Erythroblast (primary cell): ENCODE results near the gene PLA2G2E.

Experiments
- DNase-seq, 2 experiments: peaks; one replicate each; lab custom pipeline; 2025; lab: John Stamatoyannopoulos, UW
- GATA1 ChIP-seq: IDR thresholded peaks from 2 replicates; pipeline ENCODE4 v1.6.1; 2011; ENCODE audit warnings: low read depth, mild to moderate bottlenecking, control low read depth, low read length, moderate library complexity
- POLR2A ChIP-seq: IDR thresholded peaks from 2 replicates; pipeline ENCODE4 v1.6.1; 2011; ENCODE audit warnings: mild to moderate bottlenecking, low read length

Gene PLA2G2E, protein sequence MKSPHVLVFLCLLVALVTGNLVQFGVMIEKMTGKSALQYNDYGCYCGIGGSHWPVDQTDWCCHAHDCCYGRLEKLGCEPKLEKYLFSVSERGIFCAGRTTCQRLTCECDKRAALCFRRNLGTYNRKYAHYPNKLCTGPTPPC

DNA sequence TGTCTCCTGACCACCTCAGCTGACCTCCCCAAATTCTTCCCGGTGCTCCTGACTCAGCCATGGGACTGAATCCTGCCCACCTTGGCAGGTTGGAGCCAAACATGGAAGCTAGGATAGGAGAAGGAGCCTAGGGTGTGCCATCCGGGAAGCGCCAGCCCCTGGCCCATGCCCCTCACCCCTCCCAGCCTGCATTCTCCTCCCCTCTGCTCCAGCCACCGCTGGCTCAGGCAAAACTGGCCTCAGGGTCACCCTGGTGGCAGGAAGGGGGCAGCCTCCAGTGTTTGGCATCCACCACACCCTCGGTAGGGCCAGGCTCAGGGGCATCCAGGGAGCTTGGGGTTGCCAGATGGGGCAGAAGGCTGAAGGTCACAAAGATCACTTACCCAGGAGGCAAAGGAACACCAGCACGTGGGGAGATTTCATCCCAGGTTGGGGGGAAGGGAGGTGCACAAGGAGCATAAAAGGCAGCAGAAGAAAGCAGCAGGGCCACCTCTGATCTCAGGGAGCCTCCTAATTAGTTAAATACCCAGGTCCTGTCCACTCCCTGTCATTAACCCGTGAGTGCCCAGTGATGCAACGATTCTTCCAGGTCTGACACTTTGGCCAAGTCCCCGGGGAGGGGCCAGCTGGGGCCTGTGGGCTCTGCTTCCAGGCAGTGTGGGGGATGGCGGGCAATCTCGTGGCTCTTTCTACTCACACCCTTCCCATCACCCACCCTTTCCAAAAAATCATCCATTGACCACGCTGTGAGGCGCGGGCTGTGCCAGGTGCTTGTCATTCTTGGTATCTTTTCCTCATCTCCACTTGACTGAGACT is at the start of gene PLA2G2E:
PLA2G2E (minus strand) TSS at position 481 of the 816 bp plus-strand sequence; CDS start at position 423, 58 bp downstream.
- DNase-seq: no peak
- TF ChIP-seq GATA1 (no peak), POLR2A (no peak)

DNA sequence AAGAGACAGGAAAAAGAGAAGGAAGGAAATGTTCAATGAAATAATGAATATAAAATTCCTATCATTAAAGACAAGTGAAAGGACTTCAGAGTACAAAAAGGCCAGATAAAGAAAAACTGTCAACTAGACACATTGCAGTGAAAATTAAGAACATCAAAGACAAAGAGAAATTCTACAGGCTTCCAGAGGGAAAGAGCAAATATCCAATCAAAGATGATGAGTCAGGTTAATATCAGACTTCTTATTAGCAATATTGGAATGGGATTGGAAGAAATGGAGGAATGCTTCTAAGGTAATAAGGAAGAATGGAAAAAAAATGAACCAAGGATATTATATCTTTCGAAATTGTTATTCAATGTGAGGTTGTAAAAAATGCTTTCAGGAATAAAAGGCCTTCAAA is 48.2 kb upstream of the PLA2G2E start:
- DNase-seq: no peak
- no peak for TF ChIP-seq POLR2A
- no peak for TF ChIP-seq GATA1

DNA sequence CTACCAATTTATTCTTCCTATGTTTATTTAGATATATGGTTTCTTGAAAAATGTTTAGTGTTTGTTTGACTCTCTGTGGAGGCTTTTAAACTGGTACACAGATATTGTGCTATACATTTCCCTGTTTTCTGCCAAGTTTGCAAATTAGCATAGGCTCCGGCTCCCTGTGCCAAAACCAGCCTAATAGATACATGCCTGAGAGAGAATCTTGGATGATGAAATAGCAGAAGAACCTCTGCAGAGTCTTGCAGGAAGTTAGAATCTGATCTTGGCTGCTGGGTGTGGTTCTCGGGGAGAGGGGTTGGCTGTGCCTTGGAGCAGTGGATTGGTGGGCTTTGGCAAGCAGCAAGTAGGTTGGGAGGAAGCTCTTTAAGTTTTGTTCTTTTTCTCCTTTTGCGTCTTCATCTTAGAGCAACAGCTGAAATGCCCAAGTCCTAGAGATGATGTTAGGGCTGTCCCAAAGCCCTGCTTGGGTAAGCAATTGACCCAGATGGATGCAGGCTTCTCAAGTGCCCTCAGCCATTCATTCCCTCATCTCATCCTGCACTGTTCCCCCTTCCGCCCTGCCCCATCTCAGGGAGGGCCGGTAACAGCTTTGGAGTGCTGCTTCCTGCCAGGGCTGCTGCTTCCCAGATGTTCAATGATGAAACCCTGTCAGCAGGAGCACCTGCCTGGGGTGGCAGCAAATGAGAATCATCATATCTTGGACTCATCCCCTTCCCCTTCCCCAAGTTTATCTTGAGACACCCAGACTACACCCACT is 46.7 kb upstream of the PLA2G2E start:
- TF ChIP-seq POLR2A (no peak), GATA1 (no peak)
- DNase-seq: no peak

DNA sequence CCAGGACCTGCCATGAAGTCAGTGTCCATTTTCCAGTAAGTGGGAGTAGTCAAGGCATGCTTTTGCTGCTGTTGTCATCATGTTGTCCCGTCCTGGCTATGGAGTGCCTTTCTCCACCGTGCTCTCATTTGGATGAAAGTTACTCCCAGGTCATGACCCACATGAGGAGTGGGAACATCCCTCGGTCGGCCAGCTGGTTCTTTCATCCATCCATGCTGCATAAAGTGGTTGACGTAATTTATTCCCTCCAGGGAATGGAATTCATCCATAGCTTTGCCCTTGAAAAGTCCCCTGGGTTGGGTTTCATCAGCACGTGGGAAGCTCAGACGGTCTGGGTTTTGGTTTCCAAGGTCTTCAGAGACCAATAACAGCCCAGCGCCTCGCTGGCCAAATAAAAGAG is 44.4 kb upstream of the PLA2G2E start:
- TF ChIP-seq GATA1 (no peak), POLR2A (no peak)
- DNase-seq: no peak

DNA sequence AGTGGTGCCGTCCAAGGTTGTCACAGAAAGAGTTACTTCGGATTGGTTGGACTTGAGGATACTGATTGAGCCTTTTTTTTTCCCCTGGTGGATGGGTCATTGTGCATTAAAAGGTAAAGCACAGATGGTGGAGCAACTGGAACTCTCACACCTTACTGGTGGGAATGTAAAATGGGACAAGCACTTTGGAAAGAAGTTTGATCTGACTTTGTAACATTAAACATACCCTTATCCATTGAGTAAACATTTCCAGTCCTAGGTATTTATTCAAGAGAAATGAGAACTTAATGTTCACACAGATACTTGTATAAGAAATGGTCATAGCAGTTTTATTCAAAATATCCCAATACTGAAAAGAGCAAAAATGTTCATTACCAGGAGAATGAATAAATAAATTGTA is 41.1 kb upstream of the PLA2G2E start:
- TF ChIP-seq GATA1 (no peak), POLR2A (no peak)
- no peak for DNase-seq

DNA sequence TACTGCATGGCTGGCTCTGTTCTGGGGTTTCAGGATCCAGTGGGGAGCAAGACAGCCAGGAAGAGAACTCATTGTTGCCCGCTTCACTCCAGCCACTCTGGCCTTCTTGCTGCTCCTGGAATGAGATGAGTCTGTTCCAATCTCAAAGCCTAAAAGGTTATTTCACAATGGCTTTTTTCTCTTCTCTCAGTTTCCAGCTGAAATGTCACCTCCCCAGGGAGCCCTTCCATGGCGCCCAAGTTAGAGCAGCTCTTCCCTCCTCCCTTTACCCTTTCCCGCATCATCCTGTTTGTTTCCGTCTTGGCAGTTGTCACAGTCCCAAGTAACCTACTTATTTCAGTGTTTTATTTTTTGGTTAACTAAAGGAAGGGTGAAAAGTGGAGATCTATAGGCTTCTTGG is 40.2 kb upstream of the PLA2G2E start:
- no peak for TF ChIP-seq POLR2A
- no peak for TF ChIP-seq GATA1
- no peak for DNase-seq

DNA sequence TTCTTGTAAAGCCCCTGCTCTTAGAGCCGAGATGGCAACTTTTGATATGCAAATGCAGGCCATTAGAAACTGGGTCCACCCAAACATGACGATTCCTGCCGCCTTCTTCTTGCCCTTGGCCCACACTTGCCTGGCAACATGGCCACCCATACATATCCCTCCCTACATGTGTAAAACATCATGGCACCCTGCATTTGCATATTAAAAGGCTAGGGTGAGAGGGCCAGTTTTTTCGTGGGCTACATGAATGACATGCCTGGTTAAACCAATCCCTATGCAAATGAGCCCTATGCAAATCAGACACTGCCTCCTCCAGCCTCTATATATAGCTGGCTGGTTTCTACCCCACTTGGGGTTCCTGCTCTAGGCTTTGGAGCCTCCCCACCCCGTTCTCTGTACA is 37.2 kb upstream of the PLA2G2E start:
- no peak for TF ChIP-seq POLR2A
- no peak for TF ChIP-seq GATA1
- DNase-seq: no peak

DNA sequence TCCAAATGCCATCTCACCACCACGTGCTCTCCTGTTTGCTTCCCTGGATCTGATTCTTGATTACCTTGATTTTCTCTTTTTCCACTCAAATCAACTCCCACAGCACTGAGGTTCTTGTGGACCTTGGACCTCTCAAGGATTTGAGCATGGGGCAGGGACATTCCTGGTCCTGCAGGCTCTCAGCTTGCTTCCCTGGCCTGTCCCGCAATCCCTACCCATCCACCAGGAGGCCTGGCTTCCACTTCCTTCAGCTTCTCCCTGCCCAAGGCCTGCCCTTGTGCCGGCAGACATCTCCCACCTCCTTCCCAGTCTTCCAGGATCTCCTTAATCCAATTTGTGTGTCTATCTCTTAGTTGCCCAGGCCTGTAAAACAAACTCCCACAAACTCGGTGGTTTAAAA is 34.4 kb upstream of the PLA2G2E start:
- TF ChIP-seq POLR2A (no peak), GATA1 (no peak)
- DNase-seq: no peak

DNA sequence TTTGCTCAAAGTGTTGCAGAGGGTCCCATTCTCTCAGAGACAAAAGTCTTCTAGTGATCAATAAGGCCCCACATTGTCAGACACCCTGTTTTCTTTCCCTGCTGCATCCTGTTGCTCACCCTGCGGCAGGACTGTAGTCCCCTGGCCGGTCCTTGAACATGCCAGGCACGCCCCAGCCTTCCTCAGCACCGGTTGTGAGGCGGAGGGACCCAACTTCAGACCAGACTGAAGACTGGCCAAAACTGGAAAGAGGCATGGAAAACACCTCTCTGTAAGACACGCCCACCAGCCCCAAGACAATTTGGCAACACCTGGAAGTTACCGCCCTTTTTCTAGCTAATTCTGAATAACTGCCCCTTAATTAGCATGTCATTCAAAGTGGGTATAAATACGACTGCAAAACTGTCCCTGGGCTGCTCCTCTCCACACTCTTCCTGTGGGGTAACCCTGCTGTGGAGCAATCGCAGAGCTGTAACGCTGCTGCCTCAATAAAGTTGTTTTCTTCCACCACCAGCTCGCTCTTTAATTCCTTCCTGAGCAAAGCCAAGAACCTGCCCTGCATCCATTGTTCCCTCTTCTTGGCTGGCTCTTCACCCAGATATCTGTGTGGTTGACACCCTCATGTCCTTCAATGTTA is 32.2 kb upstream of the PLA2G2E start:
- TF ChIP-seq GATA1: no peak
- TF ChIP-seq POLR2A: no peak
- DNase-seq: no peak

DNA sequence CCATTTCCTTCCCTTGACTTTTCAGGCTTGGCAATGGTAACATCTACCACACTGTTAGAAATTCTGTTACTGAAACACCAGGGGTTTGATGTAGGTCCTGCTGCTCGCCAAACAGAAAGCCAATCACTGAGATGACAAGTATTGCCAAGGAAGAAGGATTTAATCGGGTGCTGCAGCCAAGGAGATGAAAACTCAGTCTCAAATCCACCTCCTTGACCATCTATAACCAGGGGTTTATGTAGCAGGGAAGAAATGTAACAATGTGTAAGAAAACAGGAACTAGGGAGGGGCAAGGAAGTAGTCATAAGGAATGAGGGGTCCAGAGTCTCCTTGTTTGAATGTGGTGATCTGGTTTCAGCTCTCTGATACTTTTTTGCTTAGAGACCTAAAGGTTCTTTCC is 30.6 kb upstream of the PLA2G2E start:
- DNase-seq: no peak
- TF ChIP-seq POLR2A (no peak), GATA1 (no peak)

DNA sequence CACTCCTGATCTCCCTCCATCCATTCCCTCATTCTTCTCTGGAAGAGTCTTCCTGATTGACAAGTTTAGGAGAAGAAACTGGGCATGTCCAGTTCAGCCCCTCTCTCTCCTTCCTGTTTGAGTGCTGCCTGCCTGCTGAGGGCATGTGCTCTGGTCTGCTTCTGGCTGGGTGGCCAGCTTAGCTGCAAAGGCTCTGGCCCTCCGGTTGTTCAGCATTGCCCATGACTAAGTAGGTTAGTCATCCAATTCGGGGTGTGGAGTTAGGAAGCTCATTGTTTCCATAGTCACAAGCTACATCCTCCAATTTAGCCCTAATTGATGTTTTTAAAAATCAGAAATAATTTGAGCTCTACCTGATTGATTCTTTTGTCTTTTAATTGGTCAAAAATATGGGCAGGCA is 25.6 kb upstream of the PLA2G2E start:
- DNase-seq: no peak
- TF ChIP-seq POLR2A (no peak), GATA1 (no peak)

DNA sequence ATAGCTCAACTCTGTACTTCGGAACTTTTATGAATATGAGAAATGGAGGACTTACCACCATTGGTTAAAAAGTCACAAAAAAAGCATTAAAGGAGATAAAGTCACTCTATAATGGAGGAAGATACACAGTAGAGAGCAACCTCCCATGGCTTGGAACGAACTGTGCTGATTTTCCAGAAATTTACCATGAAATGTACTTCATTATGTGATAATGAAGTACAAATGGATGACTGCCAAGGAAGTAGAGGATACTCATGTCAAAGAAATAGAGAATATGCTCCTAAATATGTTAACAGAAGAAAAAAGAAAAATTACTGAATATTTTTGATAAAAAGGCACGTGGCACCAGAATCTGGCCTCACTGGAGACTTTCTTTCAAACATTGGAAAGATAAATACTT is 23.6 kb upstream of the PLA2G2E start:
- no peak for DNase-seq
- TF ChIP-seq GATA1: no peak
- TF ChIP-seq POLR2A: no peak

DNA sequence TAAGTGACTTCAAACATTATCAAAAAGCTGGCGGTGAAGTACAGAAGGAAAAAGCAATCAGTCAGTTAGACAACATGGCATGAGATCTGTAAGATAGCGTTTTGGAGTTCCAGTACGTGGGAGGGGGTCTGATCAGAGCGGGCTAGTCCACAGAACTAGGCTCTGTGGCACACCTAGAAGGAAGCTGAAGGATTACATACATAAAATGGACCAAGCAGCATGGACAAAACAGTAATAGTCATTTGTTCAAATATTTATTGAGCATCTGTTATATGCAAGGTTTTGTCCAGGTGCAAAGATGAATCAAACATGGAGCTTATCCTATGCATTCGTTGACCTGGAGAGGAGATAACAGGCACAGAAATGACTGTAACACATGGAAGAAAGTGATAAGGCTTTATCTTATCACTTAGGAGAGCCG is 22.9 kb upstream of the PLA2G2E start:
- TF ChIP-seq GATA1 (no peak), POLR2A (no peak)
- peak in 1 of 2 experiments; percentile 21 for DNase-seq

DNA sequence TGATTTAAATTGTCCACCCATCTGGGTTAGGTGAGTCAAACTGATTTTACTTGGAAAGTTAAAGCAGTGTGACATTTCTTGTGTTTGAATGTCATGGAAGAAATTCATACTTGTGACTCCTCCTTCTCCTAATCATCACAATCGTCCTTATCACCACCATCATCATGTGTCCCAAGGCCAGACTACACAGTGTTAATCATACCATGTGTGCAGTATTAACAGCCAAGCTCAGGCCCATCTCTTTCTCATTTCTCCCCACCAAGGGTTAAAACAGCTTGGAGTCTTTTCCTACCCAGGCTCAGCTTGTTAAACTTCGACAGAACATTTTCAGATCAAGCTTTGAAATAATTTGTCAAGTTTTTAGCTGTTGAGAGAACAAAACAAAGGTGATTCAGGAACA is 22.5 kb upstream of the PLA2G2E start:
- TF ChIP-seq GATA1 (no peak), POLR2A (no peak)
- no peak for DNase-seq
